ENCODE results near the gene PARP12.

GRCh38 chr7:140062118-140062527, 628 bp downstream of the PARP12 start:
- TF ChIP-seq CTCF (optimal IDR thresholded peaks at IDR 0.05 in 1 of 3, IDR thresholded peaks at IDR 0.05 in 1 of 3, conservative IDR thresholded peaks at IDR 0.05 in 1 of 3; ENCODE audit: extremely low read depth in 1 of 3, insufficient read depth in 2 of 3, low read length in 3 of 3): no peak
- TF ChIP-seq EZH2 (IDR thresholded peaks at IDR 0.05; ENCODE audit: low read length): no peak

Data from keratinocyte (primary cell).